Measurements from ENCODE around the gene PUS10. TPM values are rescaled to one million over a fixed set of nuclear protein-coding genes. Genes with fewer than 3 reads are reported as not detected.
A peak's percentile ranks its signal among the peaks of the same experiment; 100 is the strongest.
"Not testable (repeated sequence)": the region's sequence is repeated elsewhere in the genome, so short reads cannot be mapped to it uniquely, and the experiment has no call there.

PUS10 gene
- total RNA-seq, 1 donor from 2014 or later: 5.4 TPM

DNA sequence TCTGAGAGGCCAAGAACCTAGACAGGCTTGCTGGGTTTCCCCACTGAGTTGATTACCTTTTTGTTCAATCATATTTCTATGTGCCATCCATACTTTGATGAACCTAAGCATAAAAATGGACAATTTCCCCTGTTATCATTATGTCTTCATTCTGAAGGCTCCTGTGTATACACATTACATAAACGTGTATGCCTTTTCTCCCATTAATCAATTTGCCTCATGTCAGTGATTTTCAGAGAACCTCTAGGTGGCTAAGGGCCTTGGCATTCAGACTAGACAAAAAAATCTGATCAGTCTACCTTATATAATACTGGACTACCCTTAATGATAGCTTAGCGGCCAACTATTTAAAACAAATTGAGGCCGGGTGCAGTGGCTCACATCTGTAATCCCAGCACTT, 4.7 kb downstream of the PUS10 start:
- no peak for DNase-seq (ENCODE audit: low read depth in 2 of 2)

DNA sequence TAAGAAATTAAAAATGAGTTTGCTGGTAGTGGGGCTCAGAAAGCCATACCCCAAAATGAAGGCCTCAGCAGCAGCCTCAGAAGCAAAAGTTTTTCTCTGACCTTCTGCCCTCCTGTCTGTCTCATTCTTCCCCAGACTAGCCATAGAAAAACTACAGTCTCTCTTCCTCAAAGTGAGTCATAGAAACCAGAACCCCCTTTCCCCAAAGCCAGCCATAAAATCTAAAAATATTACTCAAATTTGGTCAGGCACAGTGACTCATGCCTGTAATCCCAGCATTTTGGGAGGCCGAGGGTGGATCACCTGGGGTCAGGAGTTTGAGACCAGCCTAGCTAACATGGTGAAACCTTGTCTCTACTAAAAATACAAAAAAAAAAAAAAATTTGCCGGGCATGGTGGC, 5.8 kb downstream of the PUS10 start:
- peak in 1 of 2 donors; percentile 57 for DNase-seq (ENCODE audit: low read depth in 2 of 2)

DNA sequence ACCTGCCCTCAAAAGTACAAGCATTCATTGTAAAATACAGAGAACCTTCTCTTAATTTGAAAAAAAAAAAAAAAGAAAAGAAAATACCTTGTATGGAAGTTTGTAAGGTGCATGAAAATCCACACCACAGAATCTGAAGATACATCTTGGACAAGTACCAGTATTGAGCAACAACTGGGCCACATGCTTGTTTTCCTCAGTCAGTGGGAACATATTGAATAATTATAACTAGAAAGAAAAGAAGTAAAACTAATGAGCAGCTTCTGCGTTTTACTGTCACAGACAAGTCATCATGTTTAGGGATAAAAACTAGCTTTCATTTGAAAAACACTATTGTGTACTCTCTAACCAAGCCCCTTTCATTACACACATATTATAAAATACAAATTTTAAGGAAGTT, 6.4 kb downstream of the PUS10 start:
- DNase-seq (ENCODE audit: low read depth in 2 of 2): no peak

DNA sequence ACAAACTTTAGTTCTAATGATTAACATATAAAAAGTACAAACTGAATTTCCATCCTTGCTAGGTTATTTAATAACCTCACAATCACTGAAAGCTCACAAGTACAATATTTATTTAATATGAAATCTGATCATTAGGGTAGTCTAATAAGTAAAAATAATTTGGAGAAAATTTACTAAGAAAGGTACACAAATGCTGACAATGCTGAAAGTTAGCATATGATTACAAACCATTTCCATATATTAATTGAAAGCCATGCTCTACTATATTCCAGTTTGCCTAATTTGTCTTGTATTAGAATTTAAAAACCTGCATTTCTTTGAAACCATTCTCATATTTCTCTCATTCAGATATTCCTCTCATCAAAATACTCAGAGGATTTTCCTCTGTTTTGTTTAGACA, 8.7 kb downstream of the PUS10 start:
- DNase-seq (ENCODE audit: low read depth in 2 of 2): no peak

DNA sequence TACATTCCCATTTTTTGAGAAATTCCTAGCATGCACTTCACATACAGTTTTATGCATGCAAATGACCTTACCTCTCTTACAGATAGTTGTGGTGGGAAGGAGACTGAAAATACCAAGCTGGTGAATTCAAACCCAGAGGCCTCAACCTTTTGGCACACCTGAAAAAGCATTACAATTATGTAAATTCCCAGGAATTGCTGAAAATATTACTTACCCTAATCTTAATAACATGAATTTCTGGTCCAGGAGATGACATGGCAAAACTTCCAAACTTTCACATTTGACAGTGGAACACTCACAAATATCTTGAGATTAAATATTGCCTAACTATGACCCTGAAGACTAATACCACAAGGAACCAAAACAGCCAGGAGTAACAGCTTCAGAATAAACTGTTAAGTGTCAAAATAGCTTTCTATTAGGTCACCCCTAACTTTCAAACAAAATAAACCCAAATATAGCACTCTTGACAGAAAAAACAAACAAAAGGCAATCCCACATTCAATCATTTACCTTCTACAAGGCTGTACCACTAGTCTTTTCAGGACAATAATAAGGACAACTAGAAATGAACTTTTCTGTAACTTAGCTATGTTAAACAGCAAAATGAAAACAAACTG, 11.5 kb downstream of the PUS10 start:
- no peak for DNase-seq (ENCODE audit: low read depth in 2 of 2)

DNA sequence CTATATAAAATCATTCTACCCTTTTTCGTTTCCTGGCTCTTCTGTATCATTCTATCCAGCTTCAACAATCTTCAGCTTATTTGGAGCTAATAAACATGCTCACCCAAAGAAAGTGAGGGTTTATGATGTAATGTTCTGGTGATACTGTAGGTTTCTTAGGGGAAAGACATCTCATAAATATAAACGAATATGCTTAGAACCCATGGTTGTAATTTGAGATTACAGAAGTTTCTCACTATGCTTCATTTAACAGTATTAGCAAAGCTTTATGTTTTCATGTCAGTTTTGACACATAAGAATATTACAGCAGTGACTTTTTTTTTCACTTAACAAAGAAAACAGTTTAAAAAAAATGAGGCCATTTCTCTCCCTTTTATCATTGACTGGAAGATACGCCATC, 12.3 kb downstream of the PUS10 start:
- no peak for DNase-seq (ENCODE audit: low read depth in 2 of 2)

DNA sequence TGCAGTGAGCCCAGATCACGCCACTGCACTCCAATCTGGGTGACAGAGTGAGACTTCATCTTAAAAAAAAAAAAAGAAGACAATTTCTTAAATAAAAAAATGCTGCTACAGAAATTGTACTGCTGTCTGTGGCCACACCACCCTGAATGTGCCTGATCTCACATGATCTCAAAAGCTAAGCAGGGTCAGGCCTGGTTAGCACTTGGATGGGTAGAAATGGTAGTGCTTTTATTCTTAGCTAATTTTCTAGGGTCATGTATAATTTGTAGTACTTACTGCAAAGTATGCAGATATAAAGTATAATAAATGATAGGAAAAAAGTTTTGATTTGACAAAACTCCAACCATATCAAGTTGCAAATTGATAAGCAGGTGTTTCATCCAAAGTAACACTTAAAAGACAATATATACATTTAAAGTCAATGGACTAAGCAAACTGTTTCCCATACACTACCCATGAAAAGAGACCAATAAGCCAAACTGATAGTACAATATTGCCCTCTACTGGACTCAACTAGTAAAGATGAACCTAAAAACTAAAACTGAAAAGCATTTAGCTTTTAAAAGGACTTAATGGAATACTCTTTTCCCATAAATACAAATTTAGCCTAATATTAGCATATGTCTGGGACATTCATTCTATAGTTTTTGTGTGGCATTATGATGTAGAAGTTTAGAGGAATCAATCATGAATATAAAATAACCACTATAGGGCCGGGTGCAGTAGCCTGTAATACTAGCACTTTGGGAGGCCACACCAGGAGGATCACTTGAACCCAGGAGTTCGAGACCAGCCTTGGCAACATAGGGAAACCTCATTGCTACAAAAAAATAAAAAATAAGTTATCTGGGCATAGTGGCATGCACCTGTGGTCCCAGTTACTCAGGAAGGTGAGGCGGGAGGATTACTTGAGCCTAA, 19.2 kb downstream of the PUS10 start:
- DNase-seq (ENCODE audit: low read depth in 2 of 2): peak; percentile 60 to 64

DNA sequence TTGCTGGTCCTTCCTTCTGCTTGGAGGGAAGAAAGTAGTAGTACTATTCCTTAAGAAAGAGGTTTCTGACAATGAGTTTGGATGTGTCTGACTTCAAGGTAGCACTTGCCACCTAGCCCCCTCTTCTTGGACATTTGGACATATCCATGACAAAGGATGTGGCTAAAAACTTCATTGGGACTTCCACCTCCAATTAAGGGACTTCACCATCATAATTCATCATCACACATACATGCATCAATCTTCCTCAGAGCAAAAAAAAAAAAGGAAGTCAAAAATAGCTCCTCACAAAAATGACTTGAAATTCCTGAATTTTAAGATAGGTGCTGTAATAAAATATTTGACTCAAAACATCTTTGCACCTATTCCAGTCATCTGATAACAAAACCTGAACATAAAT, 23.9 kb downstream of the PUS10 start:
- no peak for DNase-seq (ENCODE audit: low read depth in 2 of 2)

DNA sequence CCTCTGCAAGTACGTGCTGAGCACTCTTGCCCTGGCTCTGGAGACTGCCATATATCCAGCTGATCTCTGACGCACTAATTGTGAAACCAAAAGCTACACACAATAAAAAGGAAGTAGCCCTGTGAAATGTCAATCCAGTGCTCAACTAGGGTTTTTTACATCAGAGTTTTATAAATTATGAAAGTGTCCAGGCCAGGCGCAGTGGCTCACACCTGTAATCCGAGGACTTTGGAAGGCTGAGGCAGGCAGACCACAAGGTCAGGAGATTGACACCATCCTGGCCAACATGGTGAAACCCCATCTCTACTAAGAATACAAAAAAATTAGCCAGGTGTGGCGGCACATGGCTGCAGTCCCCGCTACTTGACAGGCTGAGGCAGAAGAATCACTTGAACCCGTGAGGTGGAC, 25.1 kb downstream of the PUS10 start:
- DNase-seq (ENCODE audit: low read depth in 2 of 2): no peak

DNA sequence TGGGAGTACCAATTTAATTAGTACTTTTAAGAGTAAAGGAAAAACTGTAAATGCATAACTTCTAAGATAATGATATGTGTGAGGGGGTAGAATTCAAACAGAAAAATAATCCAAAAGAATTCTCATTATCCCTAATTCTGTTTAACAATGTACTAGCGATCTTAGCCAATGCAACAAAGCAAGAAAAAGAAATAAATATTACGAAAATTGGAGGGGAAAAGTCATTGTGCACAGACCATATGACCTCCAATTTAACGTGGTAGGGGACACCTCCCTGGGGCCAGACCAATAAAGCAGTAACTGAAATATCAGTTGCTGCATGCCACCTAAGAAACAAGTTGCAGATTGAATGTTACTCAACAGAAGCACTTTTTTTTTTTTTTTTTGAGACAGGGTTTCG, 26.4 kb downstream of the PUS10 start:
- no peak for DNase-seq (ENCODE audit: low read depth in 2 of 2)

DNA sequence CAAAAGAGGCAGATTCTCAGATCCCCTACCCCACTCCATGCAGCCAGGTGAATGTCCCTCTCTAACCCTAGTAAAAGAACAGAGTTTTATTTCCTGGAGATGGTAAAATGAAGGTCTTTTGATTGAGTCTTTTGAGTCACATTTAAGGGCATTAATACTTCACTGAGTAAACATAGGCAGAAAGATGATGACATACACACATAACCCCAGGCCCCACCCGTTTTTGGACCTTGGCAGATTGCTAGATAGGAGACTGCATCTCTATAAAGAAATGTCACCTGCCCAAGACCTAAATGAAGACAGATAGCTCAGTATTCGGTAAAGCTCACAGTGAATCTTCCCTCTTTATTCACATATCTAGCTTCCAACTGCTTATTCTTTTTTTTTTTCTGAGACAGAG, 28.8 kb downstream of the PUS10 start:
- no peak for DNase-seq (ENCODE audit: low read depth in 2 of 2)

DNA sequence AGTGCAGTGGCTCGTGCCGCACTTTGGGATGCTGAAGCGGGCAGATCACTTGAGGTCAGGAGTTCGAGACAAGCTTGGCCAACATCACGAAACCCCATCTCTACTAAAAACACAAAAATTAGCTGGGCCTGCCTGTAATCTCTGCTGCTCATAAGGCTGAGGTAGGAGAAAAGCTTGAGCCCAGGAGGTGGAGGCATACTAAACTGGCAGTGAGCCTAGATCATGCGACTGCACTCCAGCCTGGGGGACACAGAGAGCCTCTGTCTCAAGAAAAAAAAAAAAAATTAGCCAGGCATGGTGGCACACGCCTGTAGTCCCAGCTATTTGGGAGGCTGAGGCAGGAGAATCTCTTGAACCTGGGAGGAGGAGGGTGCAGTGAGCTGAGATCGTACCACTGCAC, 30.4 kb downstream of the PUS10 start:
- DNase-seq (ENCODE audit: low read depth in 2 of 2): not testable (repeated sequence)

DNA sequence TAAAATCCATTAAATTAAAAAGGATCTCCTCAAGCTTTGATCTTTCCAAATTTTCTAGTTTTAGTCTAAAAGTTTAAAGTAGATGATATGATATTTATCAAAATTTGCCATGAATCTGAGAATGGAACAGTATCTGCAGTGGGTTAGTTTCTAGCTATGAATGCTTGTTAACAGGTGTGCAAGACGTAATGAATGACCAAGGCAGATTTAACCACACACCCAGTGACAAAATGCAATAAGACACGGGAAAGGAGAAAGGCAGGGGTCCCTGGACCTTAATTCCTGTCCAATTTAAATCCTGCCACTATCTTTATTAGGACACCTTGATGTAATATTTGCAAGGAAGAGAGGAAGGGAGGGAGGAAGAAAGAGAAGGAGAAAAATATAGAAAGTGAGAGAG, 31.0 kb downstream of the PUS10 start:
- DNase-seq (ENCODE audit: low read depth in 2 of 2): no peak

DNA sequence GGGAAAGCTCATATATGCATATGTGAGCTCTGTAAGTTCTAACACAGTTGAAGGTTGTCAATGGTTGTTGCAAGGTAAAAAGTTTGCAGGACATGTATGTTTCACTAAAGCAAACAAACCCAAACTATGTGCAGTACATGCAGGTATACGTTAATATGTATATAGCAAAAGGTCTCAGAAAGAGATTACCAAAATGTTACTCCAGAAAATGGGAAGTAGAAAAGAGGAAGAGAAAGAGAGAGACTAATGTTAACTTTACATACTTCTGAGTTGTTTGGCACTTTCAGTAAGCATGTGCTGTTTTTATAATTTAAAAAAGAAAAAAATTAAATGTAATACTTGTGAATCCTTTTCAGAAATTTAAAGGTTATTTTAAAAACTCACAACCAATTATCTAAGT, 33.3 kb downstream of the PUS10 start:
- no peak for DNase-seq (ENCODE audit: low read depth in 2 of 2)

DNA sequence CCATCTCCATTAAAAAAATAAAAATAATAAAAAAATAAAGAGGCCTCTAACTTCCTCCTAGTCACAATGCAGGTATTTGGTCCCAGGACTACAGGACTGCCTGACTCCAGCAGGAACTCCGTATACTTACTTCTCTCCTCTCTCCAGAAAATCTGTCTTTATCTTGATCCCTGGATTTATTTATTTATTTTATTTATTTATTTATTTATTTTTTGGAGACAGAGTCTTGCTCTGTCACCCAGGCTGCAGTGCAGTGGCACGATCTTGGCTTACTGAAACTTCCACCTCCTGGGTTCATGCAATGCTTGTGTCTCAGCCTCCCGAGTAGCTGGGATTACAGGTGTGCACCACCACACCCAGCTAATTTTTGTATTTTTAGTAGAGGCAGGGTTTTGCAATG, 36.0 kb downstream of the PUS10 start:
- not testable (repeated sequence) for DNase-seq (ENCODE audit: low read depth in 2 of 2)

DNA sequence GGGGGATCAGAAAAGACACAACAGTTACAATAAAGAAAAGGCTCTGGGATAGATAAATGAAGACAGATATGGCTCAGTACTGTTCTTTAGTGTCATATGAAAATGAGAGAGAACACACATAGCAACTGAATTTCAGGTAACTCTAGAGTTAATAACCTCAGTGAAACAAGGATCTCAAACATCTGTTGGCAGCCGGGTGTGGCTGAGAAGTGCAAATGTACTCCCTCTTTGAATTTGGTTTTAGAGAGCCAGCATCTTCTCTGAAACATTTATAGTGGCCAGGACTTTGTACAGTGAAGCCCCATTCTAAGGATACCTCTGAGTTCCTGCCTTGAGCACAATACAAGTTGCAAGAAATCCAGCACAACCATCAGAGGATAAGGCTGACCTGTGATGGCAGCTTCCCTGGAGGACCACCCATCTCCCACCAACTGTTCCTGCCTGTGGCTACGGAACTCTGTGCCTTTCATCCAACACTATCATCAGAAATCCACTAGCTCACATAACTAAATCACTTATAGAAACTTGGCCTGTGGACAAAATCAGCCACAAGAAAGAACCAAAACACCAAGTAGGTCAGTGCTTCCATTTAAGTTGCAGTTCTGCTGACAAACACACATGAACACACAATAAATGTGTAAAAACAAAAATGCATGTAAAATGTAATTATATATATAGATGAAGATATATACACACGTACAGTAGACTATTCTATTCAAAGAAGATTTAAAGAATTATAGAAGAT, 37.8 kb downstream of the PUS10 start:
- no peak for DNase-seq (ENCODE audit: low read depth in 2 of 2)

DNA sequence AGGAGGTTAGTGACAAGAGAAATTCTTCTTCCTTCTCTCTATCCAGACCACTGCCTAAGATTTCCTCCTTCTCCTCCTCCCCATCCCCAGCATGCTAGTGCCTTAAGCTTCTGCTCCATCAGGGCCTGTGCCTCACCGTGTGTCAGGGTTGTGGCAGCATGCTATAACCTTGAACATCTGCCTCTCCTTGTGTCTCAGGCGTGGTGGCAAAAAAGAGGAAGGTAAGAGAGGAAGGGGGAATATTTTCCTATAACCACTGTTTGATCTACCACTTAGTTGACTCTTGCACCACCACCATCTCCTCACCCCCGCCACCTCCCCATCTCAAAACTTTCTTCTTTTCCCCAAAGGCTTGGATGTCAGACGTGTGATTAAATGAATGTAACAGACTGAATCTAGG, 38.8 kb downstream of the PUS10 start:
- DNase-seq (ENCODE audit: low read depth in 2 of 2): no peak

DNA sequence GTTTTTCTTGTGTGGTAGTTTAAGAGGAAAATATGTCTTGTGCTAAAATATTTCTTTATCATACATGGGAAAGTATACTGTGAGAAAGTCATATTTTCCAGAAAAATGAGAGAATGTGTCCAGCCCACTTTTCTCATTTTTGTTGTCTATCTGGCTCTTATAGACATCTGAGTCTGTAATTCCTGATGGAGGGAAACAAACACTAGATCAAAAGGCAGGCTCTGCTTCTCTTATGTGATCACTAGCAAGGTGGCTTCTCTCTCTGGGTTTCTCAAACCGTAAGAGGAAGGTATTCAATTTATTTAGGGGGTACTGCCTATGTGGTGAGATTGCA, 40.5 kb downstream of the PUS10 start:
- DNase-seq (ENCODE audit: low read depth in 2 of 2): no peak

DNA sequence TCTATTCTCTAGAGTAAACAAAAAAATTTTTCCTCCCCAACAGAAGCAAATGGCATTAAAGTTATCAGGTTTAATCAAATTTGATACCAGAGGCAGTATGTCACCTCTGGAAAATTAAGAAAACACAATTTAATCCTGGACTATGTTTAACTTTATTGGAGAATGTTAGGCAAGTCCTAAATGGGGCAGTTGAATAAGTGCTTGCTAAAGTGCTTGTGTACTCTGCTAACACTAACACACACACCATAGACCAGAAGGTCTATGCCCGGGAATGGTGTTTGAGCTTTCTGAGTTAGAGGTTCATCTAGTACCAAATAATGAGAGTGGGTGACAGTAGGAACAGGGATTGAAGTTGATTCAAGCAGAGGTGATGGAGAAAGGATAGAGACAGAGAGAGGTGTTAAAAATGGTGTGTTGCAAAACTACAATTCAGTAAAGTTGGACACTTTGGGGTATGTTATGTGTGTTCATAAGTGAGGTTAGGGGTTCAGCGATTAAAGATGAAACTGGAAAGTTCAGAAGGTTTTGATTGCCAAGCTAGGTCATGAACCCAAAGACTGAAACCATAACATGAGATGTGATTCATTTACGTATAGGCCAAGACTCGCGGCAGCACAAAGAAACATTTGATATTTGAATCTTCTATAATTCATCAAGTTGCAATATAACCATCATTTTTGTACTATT, 41.0 kb downstream of the PUS10 start:
- DNase-seq (ENCODE audit: low read depth in 2 of 2): no peak

DNA sequence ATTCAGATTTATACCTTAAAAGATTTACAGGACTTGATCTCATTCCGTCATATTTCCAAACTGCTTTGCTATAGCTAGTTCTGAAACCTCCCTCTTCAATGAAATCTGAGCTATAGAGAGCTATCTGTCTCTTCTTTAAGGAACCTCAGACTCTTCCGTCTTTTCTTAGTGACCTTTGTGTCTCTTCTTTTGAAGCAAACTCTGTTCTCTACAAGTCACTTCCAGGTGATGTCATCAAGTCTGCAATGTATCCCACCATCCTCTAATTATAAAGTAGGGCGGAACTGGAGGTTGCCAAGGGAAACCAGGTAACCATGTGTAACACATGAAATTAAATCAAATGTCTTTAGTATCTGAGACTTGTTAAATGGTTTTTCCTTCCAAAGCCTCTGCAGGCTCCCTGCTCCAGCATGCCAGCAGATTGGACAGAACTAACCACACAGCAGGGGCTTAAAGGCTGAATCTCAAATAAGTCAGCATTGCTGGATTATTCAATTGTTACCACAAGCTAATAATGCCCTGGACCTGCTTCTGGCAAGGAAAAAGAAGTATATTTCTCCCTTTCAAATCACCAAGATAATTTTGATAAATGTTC, 41.7 kb downstream of the PUS10 start:
- no peak for DNase-seq (ENCODE audit: low read depth in 2 of 2)

DNA sequence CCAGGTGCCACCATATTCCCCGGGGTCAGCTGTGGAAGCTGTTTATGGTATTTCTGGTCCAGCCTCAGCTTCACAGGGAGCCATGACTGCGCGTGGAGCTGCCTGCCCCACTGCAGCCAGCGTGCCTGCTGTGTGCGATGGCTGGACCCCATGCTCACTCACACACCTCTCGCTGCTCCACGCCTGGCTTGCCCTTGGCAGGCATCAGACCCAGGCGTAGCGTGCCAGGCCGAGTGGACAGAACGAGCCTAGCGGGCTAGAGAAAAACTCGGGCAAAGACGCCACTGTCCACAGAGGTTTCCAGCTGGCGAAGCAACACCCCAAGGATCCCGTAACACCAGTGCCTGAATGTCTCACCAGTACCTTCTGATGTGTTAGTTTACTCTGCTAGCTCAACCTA, 43.4 kb downstream of the PUS10 start:
- no peak for DNase-seq (ENCODE audit: low read depth in 2 of 2)

DNA sequence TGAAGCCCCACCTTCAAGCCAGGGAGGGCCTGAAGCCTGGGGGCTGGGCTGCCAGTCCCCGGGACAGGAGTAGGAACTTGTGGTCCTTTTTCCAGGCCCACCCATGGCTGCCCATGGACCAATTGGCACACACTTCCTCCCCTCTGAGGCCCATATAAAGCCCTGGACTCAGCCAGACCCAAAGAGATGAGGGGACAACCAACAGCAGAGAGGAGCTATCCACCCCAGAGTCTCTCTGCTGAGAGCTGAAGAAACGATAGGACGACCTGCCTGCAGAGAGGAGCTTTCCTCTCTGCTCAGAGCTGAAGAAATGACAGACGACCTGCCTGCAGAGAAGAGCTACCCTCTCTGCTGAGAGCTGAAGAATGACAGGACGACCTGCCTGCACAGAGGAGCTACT, 44.4 kb downstream of the PUS10 start:
- no peak for DNase-seq (ENCODE audit: low read depth in 2 of 2)
